Measurements from ENCODE around the gene ZNRF2. TPM values are rescaled to one million over a fixed set of nuclear protein-coding genes. Genes with fewer than 3 reads are reported as not detected.

Gene ZNRF2
- total RNA-seq, 4 donors from 2014 or later: 27.2 to 43.6 (median 36.5) TPM

DNA sequence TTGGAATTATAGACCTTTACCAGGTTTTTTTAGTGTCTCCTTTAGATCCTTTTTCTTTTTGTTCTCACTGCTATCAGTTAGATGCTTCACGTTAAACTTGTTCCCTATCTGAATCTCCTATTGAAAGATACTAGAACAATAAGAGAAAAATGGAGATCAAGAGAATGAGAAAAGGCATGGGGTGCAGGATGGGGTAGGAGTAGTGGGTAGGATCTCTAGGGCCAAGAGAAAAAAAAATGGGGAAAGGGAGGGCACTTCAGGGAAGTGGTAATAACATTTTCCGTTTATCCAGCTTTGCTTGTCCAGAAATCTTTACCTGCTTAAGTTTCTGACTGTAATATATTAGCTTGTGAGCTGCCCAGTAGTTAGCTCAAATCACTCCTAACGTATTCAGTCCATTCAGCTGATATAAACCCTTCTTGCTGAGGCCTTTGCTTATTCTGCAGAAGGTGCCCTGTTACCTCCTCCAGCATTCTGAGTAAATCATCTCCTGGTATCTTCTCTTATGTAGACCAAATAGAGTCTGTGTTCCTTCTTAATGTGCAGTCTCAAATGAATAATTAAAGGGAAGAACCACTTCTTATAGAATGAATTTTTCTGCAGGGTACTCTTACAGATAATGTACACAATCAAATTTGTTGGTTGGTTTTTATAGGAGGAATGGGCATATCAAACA lies 69.7 kb downstream of the ZNRF2 start:
- Histone ChIP-seq H3K4me1 (no peaks in the 10 kb centered on the region), H3K9me3 (no peaks in the 10 kb centered on the region), H3K27ac (no peak overlapping the region), H3K36me3 (no peaks in the 10 kb centered on the region), H3K4me3 (no peak overlapping the region), H3K27me3 (no peaks in the 10 kb centered on the region)
- DNase-seq: no peak
- no peak for TF ChIP-seq POLR2A (IDR thresholded peaks at IDR 0.05)
- TF ChIP-seq, protein P1, sequence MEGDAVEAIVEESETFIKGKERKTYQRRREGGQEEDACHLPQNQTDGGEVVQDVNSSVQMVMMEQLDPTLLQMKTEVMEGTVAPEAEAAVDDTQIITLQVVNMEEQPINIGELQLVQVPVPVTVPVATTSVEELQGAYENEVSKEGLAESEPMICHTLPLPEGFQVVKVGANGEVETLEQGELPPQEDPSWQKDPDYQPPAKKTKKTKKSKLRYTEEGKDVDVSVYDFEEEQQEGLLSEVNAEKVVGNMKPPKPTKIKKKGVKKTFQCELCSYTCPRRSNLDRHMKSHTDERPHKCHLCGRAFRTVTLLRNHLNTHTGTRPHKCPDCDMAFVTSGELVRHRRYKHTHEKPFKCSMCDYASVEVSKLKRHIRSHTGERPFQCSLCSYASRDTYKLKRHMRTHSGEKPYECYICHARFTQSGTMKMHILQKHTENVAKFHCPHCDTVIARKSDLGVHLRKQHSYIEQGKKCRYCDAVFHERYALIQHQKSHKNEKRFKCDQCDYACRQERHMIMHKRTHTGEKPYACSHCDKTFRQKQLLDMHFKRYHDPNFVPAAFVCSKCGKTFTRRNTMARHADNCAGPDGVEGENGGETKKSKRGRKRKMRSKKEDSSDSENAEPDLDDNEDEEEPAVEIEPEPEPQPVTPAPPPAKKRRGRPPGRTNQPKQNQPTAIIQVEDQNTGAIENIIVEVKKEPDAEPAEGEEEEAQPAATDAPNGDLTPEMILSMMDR (IDR thresholded peaks at IDR 0.05): no peak

DNA sequence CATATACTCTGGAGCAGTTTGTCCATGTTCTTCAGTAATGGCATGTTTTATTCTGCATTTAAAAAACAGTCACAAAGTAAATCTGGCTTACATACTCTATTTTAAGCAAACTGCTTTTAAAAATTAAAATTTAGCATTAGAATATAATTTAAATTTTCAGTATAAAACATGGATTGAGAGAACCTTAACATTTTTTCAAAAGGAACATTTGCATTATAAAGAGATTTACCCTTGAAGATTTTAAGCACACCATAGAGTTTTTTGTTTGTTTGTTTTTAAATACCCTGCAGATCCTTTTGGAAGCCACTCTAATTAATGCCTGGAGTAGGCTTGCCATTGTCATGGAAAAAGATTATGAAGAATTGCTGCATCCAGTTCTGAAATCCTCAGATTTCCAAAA lies 70.4 kb downstream of the ZNRF2 start:
- Histone ChIP-seq H3K4me3 (no peak overlapping the region), H3K4me1 (no peaks in the 10 kb centered on the region), H3K27ac (no peak overlapping the region), H3K27me3 (no peaks in the 10 kb centered on the region), H3K36me3 (no peaks in the 10 kb centered on the region), H3K9me3 (no peaks in the 10 kb centered on the region)
- TF ChIP-seq, protein P1 (IDR thresholded peaks at IDR 0.05): no peak
- TF ChIP-seq POLR2A (IDR thresholded peaks at IDR 0.05): no peak
- DNase-seq: no peak

DNA sequence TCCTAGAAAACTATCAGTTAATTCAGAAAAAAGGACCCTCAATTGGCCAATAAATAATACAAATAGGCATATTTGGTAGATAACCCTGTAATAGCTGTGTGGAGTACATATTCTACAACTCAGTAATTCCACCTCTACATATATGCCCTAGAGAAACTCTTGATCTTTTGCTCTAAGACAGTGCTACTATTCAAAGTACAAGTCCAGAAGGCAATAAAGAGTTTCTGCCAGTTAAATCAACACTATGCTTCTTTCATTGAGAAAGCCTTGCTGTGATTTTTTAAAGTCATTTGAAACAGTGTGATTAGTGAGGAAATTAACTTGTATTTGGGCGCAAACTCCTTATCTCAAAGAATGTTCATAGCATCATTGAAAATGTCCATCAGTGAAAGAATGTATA lies 75.6 kb downstream of the ZNRF2 start:
- no peaks in the 10 kb centered on the region for H3K27me3 ChIP-seq
- no peak for DNase-seq
- TF ChIP-seq, protein P1 (IDR thresholded peaks at IDR 0.05): no peak
- TF ChIP-seq POLR2A (IDR thresholded peaks at IDR 0.05): no peak

DNA sequence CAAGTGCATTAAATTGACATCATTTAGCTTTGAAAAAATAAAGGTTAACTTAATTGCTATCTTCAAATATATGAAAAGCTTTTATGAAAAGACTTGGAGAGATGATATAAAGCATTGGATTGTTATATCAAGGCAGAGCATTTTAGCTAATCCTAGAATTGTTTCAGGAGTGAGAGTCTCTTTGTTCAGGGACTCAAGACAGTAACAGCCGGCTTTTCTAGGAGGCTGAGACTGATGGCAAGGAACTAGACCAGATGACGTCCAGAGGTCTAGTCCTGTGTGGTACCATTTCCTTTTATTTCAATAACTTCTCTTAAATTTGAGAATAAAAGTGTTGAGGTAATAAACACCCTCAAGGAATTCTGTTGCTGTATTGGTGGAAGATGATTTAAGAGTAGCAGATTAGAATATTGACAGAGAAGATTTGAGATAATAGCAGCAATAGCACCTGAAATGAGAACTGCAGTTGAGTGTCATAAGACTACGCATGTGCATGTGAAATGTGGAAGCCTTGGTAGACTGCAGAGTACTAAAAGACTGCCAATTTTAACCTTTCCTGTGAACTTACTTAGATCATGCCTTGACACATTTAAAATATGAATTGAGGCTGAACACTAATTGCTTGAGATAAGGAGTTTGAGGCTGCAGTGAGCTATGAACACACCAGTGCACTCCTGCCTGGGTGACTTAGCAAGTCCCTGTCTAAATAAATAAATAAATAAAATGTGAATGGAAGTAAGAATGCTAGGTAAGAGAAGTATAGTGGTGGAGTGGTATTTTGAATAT lies 79.6 kb downstream of the ZNRF2 start:
- H3K27me3 ChIP-seq: no peaks in the 10 kb centered on the region
- DNase-seq: no peak
- no peak for TF ChIP-seq POLR2A (IDR thresholded peaks at IDR 0.05)
- H3K36me3 ChIP-seq: peaks cover 0 to 5% (median 0%) of the 10 kb centered on the region in 3 donors
- no peak overlapping the region for H3K27ac ChIP-seq
- no peaks in the 10 kb centered on the region for H3K9me3 ChIP-seq
- H3K4me3 ChIP-seq: no peak overlapping the region
- no peaks in the 10 kb centered on the region for H3K4me1 ChIP-seq

More for the DNA sequence above, 75.6 kb downstream of the ZNRF2 start:
- H3K4me3 ChIP-seq: no peak overlapping the region
- H3K36me3 ChIP-seq: peaks cover 0 to 5% (median 0%) of the 10 kb centered on the region in 3 donors
- no peaks in the 10 kb centered on the region for H3K9me3 ChIP-seq
- no peak overlapping the region for H3K27ac ChIP-seq
- no peaks in the 10 kb centered on the region for H3K4me1 ChIP-seq

DNA sequence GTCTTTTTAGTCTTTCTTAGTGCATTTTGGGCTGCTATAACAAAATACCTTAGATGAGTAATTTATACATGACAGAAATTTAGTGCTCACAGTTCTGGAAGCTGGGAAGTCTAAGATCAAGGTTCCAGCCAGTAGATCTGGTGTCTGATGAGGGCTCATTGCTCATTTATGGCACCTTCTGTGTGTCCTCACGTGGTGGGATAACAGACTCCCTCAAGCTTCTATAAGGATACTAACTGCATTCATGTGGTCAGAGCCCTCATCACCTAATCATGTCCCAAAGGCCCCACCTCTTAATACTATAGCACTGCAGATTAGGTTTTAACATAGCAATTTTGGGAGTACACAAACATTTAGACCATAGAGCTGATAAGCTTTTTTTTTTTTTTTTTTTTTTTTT lies 80.4 kb downstream of the ZNRF2 start:
- Histone ChIP-seq H3K4me3 (no peak overlapping the region), H3K36me3 (peaks cover 0 to 5% (median 0%) of the 10 kb centered on the region in 3 donors), H3K4me1 (no peaks in the 10 kb centered on the region), H3K9me3 (no peaks in the 10 kb centered on the region), H3K27me3 (no peaks in the 10 kb centered on the region), H3K27ac (no peak overlapping the region)
- DNase-seq: no peak
- TF ChIP-seq, protein P1 (IDR thresholded peaks at IDR 0.05): no peak
- TF ChIP-seq POLR2A (IDR thresholded peaks at IDR 0.05): no peak

DNA sequence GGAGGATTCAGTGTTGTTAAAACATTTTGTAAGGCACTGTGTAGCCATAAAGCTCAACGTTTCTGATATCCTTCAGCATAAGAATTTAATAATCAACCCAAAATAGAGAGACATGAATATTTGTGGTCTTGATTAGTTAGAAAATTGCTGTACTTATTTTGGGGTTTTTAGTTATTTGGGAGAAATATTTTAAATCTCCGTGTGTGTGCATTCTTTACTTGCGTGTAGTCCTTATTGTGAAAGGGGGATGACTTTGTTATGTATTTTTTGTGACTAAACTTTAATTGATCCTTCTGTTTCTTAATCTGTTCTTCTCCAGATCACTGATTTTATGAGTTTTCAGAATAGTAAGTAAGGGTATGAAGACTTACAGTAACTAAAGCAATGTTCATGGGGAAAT lies 81.2 kb downstream of the ZNRF2 start:
- no peaks in the 10 kb centered on the region for H3K9me3 ChIP-seq
- no peak overlapping the region for H3K4me3 ChIP-seq
- no peaks in the 10 kb centered on the region for H3K27me3 ChIP-seq
- H3K27ac ChIP-seq: no peak overlapping the region
- H3K4me1 ChIP-seq: no peaks in the 10 kb centered on the region
- DNase-seq: no peak
- TF ChIP-seq, protein P1 (IDR thresholded peaks at IDR 0.05): no peak
- TF ChIP-seq POLR2A (IDR thresholded peaks at IDR 0.05): no peak
- H3K36me3 ChIP-seq: peaks cover 0 to 5% (median 0%) of the 10 kb centered on the region in 3 donors
